GM18526 (cell line): ENCODE data around the gene IFNLR1.

Experiments used
- POLR2A ChIP-seq: IDR thresholded peaks from 3 replicates; pipeline ENCODE4 v1.6.1; 2011; ENCODE audit not compliant: insufficient read length; ENCODE audit errors: extremely low read depth

IFNLR1 gene

DNA sequence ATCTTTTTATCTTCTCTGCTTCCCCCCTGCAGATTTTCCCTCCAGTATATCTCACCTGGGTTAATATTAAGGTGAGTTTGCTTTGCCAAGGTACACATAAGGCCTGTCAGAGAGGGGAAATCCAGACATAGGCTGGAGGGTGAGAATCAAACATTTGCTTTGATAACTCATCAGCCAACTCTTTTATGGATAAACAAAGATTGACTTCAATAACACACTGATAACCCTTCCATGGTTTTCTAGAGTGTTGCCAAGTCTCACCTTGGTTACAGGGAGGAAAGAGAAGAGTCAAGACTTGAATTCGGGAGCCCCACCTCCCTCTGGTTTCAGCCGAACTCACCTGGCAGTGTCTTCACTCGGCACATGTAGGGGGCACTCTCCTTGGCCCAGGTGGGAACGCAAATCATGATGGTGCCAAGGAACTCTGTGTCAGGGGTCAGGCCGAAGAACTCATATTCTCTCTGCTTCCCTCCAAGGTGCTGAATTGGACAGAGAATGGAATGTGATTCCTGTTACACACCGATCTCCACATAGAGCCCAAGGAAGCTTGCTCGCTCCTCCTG is 59.2 kb downstream of the IFNLR1 start:
- TF ChIP-seq POLR2A, result no peak

- TF ChIP-seq POLR2A, result no peak
Measured at GRCh38 chr1:24127134-24127800, 59.8 kb downstream of the IFNLR1 start.

DNA sequence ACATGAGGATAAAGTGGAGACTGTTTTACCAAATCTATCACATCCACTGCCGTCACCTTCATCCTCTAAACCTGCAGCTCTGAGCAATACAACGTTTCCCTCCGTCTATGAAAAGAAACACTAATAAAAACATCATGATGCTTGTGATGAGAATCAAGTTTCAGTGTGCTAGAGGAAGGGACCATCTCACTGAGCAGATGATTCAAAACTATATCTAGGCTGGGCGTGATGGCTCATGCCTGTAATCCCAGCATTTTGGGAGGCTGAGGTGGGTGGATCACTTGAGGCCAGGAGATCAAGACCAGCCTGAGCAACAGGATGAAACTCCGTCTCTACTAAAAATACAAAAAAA is 60.4 kb downstream of the IFNLR1 start:
- TF ChIP-seq POLR2A, result no peak

GRCh38 chr1:24126018-24126671 is 60.9 kb downstream of the IFNLR1 start:
- no peak for TF ChIP-seq POLR2A

GRCh38 chr1:24125456-24125855 is 61.6 kb downstream of the IFNLR1 start:
- TF ChIP-seq POLR2A, result no peak

DNA sequence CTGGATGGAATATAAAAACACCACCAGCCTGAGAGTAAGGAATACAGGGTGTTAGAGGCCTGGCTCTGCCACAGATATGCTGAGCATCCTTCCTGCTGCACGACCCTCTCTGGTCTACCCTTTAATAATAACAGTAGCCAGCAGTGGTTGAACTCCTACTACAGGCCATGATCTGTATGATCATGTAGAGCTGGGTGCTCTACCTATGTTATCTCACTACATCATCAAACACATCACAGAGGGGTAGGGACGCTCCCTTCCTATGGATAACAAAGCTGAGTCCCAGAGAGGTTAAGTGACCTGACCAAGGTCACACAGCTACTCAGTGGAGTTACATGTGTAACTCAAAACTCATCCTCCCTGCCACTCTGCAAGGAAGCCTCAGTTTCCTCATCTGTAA is 62.1 kb downstream of the IFNLR1 start:
- TF ChIP-seq POLR2A, result no peak

DNA sequence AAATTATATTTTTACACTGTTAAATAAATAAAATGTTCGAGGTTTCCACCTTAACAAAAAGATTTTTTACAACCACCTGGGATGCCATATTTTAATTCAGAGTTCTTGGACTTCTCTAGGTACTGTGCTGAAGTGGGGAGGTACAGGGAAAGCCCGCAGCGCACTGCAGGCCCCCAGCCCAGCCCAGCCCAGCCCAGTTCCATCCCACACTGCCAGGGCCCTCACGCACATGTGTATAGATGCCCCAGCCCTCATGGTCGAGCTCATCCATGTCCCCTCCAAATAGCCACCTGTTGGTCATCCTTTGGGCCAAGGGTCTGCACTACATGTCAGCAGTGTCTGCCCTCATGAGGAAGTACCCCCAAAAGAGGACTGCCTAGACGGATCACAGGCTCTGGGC is 63.5 kb downstream of the IFNLR1 start:
- no peak for TF ChIP-seq POLR2A

GRCh38 chr1:24122776-24123175 is 64.3 kb downstream of the IFNLR1 start:
- TF ChIP-seq POLR2A, result no peak

DNA sequence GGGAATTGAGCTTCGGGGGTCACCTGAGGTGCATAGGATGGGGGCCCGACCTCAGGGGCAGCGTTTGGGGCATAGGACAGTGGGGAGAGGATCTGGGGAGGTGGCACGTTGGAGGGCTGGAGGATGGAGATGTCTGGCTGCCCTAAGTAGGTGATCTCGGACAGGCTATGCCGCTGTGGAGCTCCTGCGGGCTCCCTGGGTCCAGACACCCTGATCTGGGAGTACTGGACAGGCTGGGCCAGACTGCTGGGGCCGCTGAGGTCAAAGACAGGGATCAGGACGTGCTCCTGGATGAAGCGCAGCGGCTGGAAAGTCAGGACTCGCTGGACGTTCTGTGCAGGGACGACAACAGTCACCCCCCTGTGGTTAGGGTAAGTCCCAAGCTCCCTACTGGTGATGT is 65.7 kb downstream of the IFNLR1 start:
- no peak for TF ChIP-seq POLR2A

DNA sequence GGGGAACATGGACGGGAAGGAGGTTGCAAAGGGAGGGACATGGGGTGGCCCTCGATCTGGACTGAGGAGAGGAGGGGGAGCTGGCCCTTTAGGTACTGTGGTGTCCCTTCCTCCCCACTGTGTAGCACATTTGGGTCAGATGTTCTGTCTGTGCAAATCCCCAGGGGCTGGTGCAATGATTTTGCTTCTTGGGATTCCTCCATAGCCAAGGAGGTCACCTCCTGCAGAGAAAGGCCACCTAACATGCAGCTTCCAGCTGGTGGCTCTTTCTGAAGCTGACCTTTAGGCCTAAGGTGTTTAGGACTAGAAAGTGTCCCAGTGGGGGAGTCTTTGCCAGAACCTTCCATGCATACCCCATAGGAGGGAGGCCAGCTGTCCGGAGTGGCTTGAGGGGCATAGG is 66.1 kb downstream of the IFNLR1 start:
- TF ChIP-seq POLR2A, result no peak

- no peak for TF ChIP-seq POLR2A
Measured at GRCh38 chr1:24119859-24120756, 67.0 kb downstream of the IFNLR1 start.

DNA sequence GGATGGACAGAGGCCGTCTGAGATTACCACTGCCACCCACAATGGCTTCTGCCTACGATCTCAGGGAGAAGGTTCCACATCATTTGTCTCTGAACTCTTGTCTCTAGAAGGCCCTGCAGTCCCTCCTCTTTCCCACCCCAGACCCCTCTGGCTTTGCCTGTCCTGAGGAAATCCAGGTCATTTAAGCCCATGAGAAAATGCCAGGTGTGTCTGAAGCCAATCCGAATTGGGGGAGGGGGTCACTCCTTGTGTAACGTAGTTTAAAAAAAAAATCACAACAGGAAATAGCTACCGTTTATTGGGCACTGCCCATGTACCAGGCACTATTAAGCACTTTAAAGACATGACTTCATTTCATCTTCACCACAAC is 67.6 kb downstream of the IFNLR1 start:
- no peak for TF ChIP-seq POLR2A

DNA sequence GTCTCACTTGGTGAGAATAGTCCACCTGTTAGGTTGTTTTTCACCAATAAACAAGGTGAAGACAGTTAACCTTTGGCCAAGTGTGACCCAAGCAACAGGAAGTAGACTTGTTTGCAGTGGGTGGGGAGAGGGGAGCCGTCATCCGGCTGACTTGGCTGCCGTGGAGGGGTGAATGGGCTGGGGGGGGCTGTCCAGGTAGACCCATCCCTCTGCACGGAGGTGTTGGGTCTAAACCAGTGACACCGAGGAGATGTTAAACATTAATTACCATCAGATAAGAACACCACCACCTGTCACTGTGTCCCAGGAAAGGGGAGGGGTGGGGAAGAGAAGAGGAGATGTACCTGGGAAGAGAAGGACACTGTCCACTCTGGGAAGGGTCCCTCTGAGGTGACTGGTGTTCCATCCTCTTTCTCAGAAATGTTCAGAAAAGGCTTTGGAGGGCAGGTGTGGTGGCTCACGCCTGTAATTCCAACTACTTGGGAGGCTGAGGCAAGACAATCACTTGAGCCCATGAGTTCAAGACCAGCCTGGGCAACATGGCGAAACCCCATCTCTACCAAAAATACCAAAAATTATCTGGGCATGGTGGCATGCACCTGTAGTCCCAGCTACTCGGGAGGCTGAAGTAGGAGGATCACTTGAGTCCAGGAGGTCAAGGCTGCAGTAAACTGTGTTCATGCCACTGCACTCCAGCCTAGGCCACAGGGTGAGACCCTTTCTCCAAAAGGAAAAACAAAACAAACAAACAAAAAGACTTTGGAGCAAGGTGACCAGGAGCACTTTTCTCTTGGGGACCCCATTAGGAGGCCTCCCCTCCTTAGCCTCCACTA is 68.5 kb downstream of the IFNLR1 start:
- TF ChIP-seq POLR2A, result no peak

GRCh38 chr1:24117722-24118409 is 69.2 kb downstream of the IFNLR1 start:
- no peak for TF ChIP-seq POLR2A
